ENCODE data around the gene BABAM2. TPM values are rescaled to one million over a fixed set of nuclear protein-coding genes. Genes with fewer than 3 reads are reported as not detected.

The BABAM2 gene
- total RNA-seq, 2 donors from 2014 or later: 32.2 to 33.5 TPM

DNA sequence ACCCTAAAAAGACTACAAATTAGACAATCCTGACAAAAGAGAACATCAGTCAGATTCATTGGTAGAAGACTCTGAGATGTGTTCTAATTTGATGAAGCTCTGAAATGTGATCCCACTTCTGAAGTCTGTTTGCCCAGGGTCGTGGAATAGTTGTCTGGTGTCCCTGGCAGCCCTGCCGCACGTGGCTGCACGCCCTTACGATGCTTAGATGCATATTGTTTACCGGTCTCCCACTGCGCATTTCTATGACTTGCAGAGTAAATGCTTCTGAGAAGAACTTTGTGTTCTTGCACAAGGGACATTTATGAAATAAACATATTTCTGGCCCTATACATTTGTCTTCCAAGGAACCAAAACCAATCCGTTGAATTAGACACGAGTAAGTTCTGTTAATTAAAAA lies 243.2 kb downstream of the BABAM2 start:
- intact Hi-C loops (cut with DNase I): no loop called here
- Histone ChIP-seq H3K36me3 (no peaks in the 10 kb centered on the region), H3K27ac (peak overlapping the region; percentile 45), H3K4me1 (no peaks in the 10 kb centered on the region), H3K9ac (ENCODE audit: low read depth in 2 of 2, low read length in 2 of 2) (no peak overlapping the region), H3K4me3 (no peak overlapping the region), H3K9me3 (no peaks in the 10 kb centered on the region), H3K27me3 (no peaks in the 10 kb centered on the region)
- TF ChIP-seq, protein P1, sequence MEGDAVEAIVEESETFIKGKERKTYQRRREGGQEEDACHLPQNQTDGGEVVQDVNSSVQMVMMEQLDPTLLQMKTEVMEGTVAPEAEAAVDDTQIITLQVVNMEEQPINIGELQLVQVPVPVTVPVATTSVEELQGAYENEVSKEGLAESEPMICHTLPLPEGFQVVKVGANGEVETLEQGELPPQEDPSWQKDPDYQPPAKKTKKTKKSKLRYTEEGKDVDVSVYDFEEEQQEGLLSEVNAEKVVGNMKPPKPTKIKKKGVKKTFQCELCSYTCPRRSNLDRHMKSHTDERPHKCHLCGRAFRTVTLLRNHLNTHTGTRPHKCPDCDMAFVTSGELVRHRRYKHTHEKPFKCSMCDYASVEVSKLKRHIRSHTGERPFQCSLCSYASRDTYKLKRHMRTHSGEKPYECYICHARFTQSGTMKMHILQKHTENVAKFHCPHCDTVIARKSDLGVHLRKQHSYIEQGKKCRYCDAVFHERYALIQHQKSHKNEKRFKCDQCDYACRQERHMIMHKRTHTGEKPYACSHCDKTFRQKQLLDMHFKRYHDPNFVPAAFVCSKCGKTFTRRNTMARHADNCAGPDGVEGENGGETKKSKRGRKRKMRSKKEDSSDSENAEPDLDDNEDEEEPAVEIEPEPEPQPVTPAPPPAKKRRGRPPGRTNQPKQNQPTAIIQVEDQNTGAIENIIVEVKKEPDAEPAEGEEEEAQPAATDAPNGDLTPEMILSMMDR (IDR thresholded peaks at IDR 0.05): no peak
- no peak for DNase-seq

DNA sequence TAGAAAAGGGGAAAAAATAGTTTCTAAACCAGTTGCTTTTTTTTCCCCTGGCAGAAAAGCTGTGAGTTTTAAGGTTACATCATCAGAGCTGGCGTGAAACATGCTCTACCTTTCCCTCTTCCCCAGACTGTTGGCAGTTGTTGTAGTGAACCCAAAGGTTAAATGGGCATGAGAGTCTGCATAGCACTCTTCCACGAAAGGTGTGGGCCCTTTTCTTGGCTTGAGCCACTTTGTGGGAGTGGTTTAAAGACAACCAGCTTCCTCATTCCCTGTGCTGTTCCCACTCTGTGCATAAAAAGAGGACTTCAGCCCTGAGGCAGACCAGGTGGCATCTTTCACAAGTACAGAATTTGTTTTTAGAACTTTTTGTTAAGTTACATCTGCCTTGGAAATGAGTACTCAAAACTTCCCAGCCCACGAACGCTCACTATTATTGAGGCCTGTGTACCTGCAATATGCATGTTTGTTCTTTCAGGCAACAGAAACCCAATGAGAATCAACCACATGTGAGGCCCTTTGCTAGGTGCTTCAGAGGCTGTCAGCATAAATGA lies 243.8 kb downstream of the BABAM2 start:
- TF ChIP-seq, protein P1 (IDR thresholded peaks at IDR 0.05): no peak
- intact Hi-C loops (cut with DNase I): no loop called here
- Histone ChIP-seq H3K9ac (ENCODE audit: low read depth in 2 of 2, low read length in 2 of 2) (peak overlapping the region in 1 of 2 donors; percentile 48), H3K27ac (peak overlapping the region; percentile 45), H3K4me1 (no peaks in the 10 kb centered on the region), H3K27me3 (no peaks in the 10 kb centered on the region), H3K36me3 (no peaks in the 10 kb centered on the region), H3K9me3 (no peaks in the 10 kb centered on the region), H3K4me3 (no peak overlapping the region)
- DNase-seq: peak; percentile 89

DNA sequence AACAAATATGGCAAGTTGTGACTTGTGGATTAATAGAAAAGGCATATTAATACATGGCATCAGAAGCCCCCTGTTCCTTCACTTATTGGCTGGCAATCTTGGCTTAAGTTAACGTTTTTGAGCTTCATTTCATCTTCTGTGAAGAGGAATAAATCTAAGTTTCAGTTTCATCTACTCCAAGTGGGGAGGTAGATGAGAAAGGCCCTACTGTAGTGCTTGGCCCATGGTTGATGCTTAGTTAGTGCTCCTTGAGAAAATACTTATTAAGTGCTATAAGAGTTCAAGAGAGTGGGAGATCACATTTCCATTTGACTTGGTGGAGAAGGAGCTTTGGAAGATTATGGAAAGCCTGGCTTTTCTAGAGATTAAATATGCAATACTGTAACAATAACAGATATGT lies 244.3 kb downstream of the BABAM2 start:
- Histone ChIP-seq H3K27ac (peak overlapping the region; percentile 45), H3K27me3 (no peaks in the 10 kb centered on the region), H3K4me3 (no peak overlapping the region), H3K9ac (ENCODE audit: low read depth in 2 of 2, low read length in 2 of 2) (peak overlapping the region in 1 of 2 donors; percentile 48), H3K36me3 (no peaks in the 10 kb centered on the region), H3K9me3 (no peaks in the 10 kb centered on the region), H3K4me1 (no peaks in the 10 kb centered on the region)
- intact Hi-C loops (cut with DNase I): no loop called here
- no peak for DNase-seq
- TF ChIP-seq, protein P1 (IDR thresholded peaks at IDR 0.05): no peak

DNA sequence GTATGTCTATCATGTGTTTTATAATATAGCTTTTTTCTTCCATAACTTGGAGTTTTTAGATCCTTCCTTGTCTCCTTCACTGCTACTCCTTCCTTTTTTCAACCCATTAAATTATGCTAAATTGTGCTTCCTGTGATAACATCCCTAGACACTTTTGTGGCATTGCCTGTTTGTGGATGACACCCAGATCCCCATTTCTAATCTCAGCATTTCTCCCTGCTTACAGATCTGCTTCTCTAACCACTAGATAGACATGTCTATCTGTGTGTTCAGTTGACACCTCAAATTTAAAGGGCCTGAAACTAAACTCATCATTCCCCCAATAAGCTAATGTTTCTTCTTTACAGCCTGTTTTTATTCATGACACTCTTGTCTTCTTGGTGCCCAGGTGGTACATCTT lies 244.8 kb downstream of the BABAM2 start:
- H3K4me3 ChIP-seq: no peak overlapping the region
- TF ChIP-seq, protein P1 (IDR thresholded peaks at IDR 0.05): no peak
- no peak for DNase-seq
- no peaks in the 10 kb centered on the region for H3K36me3 ChIP-seq
- no peak overlapping the region for H3K27ac ChIP-seq
- intact Hi-C loops (cut with DNase I): no loop called here
- no peaks in the 10 kb centered on the region for H3K9me3 ChIP-seq
- no peaks in the 10 kb centered on the region for H3K4me1 ChIP-seq
- no peak overlapping the region for H3K9ac ChIP-seq (ENCODE audit: low read depth in 2 of 2, low read length in 2 of 2)
- H3K27me3 ChIP-seq: no peaks in the 10 kb centered on the region

DNA sequence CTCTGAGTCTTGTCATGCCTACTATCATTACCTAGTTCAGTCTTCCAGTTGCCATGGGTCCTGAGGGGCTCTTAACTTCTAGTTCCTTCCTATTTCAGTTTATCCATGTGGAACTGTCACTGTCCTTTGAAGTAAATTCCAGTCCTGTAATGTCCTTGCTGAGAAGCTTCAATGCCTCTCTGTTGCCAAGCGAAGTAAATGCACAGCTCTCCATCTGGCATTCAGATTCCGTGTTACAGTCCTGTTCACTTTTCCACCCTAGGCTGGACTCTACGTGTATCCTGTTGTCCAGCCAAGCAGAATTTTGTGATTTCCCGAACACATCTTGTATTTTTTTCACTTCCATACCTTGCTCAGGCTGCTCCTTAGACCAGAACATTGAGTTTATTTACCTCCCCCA lies 245.3 kb downstream of the BABAM2 start:
- H3K9me3 ChIP-seq: no peaks in the 10 kb centered on the region
- no peak overlapping the region for H3K27ac ChIP-seq
- DNase-seq: no peak
- H3K27me3 ChIP-seq: no peaks in the 10 kb centered on the region
- no peak overlapping the region for H3K4me3 ChIP-seq
- no peaks in the 10 kb centered on the region for H3K4me1 ChIP-seq
- no peak overlapping the region for H3K9ac ChIP-seq (ENCODE audit: low read depth in 2 of 2, low read length in 2 of 2)
- intact Hi-C loops (cut with DNase I): no loop called here
- no peaks in the 10 kb centered on the region for H3K36me3 ChIP-seq
- TF ChIP-seq, protein P1 (IDR thresholded peaks at IDR 0.05): no peak
